ENCODE results near the gene GPR162.
"Not testable (repeated sequence)": the region's sequence is repeated elsewhere in the genome, so short reads cannot be mapped to it uniquely, and the experiment has no call there.

The GPR162 gene

DNA sequence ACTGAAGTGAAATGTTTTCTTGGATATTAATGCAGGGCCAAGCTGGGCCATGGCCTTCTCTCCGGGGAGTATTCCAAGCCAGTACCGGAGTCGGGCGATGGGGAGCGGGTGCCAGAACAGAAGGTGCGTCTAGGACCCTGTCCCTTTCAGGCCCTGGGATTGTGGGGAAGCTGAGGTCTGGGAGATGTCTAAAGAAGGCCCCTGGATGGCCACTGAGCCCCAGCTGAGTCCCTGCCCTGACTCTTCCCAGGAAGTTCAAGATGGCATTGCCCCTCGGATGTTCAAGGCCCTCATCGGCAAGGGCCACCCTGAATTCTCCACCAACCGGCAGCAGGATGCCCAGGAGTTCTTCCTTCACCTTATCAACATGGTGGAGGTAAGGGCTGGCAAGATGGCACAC lies 38.5 kb downstream of the GPR162 start:
- no peak for DNase-seq

- no peak for DNase-seq
Measured at GRCh38 chr12:6860942-6861341, 39.3 kb downstream of the GPR162 start.

GRCh38 chr12:6861391-6861790 lies 39.8 kb downstream of the GPR162 start:
- DNase-seq = no peak

DNA sequence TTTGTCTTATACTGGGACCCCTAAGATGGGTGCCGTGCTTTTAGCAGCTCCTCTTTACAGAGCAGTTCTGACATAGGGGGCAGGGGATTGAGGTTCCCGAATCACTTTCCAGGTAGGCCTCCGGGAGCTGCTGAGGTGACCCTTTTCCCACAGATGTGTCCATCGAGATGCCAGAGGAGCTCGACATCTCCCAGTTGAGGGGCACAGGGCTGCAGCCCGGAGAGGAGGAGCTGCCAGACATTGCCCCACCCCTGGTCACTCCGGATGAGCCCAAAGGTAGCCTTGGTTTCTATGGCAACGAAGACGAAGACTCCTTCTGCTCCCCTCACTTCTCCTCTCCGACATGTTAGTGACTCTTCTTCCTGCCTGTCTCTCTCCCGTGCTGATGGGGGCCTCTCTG lies 41.4 kb downstream of the GPR162 start:
- DNase-seq = no peak

DNA sequence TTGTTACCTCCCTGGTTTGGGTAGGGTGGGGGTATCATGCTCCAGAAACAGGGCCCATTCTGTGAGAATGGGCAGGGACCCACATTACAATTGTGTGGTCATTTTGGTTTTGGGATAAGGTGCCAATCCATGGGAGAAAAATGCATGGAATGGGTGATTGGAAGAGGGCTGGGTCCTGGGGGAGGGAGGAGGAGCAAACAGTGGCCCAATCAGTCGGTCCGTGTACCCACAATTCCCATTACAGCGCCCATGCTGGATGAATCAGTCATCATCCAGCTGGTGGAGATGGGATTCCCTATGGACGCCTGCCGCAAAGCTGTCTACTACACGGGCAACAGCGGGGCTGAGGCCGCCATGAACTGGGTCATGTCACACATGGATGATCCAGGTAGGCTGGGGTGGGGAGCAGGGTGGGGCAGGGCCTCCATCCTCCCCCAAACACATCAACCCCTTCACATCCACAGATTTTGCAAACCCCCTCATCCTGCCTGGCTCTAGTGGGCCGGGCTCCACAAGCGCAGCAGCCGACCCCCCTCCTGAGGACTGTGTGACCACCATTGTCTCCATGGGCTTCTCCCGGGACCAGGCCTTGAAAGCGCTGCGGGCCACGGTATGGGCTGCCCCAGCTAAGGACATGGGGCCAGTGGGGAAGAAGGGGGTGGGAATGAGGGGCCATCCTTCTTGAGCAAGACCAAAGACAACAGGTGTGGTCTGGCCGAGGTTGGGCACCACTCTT lies 42.1 kb downstream of the GPR162 start:
- DNase-seq = no peak

DNA sequence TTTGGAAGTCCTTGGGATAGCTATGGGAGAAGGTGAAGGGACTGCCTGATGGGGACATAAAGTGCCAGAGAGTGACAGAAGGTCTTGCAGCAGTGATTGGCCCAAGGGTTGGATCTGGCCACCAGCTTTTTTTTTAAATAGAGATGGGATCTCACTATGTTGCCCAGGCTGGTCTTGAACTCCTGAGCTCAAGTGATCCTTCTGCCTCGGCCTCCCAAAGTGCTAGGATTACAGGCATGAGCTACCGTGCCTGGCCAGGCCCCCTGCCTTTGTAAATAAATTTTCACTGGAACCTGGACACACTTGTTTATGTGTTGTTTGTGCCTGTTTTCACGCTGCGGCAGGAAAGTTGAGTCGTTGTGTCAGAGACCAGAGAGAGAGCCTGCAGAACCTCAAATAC lies 43.7 kb downstream of the GPR162 start:
- DNase-seq = not testable (repeated sequence)

DNA sequence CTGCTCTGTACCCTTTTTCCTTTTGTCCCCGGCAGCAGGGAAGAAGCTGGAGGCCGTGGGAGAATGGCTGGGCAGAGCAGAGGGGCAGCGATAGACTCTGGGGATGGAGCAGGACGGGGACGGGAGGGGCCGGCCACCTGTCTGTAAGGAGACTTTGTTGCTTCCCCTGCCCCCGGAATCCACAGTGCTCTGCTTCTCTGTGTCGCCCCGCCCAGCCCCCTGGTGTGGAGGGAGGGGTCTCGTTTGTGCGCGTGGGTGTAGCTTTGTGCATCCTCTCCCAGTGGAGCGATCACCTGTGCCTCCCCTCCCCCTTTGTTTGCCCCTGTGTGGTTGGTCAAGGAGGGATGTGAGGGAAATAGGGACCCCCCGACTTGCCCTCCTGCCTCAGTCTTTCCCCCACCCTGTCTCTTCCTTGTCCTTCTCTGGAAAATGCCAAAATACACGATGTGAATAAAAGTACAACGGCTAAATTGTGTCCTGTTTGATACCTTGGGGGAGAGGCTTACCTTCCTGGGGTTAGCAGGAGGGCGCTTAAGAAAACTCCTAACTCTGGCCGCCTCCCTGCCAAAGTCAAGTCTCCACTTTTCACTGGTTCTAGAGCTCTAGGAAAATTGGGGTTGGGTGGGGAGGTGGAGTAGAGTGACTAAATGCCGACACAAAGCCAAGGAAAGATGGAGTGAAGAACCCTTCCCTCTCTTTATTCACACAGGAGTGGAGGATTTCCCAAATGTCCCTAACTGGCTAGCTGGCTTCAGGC lies 44.7 kb downstream of the GPR162 start:
- no peak for DNase-seq

DNA sequence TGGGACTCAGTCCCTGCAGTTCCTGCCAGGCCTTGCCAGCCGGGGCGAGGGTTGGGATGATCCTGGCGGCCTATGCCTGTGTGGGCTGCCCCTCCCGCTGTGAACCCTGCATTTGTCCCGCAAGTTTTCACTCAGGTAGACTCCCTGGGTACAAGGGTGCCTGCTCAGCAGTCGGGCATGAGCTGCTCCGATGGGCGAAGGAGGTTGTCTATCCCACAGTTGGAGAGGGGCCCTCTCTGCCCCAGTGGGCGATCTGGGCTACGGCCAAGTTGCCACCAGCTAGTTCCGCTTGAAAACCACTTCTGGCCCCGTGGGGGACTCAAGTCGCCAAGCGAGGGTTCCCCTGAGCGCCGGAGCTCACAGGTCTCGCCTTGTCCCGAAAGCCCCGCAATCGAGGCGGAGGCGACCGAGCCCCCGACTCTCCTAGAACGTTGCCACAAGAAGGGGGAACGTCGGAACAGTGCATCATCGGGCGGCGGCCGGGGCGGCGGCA lies 45.3 kb downstream of the GPR162 start:
- DNase-seq = no peak

DNA sequence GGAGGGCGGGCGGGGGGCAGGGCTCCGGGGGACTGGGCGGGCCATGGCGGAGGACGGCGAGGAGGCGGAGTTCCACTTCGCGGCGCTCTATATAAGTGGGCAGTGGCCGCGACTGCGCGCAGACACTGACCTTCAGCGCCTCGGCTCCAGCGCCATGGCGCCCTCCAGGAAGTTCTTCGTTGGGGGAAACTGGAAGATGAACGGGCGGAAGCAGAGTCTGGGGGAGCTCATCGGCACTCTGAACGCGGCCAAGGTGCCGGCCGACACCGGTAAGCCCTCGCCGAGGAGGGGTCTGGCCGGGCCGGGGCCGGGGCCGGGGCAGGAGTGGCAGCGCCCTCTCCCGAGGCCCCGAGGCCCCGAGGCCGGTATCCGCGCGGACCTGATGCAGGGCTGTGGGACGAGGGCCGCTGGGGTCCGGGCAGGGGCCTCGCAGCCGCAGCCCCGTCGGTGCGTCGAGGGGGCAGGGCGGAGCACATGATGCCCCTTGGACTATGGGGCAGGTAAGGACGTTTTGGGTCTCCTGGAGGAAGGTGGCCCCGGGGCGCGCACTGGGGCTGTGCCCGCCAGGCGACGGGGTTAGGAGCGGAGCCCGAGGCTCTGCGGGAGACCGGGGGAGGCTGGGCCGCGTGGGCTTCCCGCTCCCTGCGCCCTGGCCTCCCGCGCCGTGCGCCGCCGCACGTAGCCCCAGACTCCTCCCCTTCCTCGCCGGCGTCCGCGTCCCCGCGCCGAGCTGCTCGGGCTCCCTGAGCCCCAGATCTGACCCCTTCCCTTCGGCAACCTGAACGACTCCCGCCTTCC lies 46.0 kb downstream of the GPR162 start, which contains the start of gene TPI1:
TPI1 (plus strand) TSS at position 119 of the 798 bp plus-strand sequence; CDS start at position 155, 36 bp downstream.
- DNase-seq = peak; percentile 48

GRCh38 chr12:6868211-6869048 lies 46.8 kb downstream of the GPR162 start:
- no peak for DNase-seq

DNA sequence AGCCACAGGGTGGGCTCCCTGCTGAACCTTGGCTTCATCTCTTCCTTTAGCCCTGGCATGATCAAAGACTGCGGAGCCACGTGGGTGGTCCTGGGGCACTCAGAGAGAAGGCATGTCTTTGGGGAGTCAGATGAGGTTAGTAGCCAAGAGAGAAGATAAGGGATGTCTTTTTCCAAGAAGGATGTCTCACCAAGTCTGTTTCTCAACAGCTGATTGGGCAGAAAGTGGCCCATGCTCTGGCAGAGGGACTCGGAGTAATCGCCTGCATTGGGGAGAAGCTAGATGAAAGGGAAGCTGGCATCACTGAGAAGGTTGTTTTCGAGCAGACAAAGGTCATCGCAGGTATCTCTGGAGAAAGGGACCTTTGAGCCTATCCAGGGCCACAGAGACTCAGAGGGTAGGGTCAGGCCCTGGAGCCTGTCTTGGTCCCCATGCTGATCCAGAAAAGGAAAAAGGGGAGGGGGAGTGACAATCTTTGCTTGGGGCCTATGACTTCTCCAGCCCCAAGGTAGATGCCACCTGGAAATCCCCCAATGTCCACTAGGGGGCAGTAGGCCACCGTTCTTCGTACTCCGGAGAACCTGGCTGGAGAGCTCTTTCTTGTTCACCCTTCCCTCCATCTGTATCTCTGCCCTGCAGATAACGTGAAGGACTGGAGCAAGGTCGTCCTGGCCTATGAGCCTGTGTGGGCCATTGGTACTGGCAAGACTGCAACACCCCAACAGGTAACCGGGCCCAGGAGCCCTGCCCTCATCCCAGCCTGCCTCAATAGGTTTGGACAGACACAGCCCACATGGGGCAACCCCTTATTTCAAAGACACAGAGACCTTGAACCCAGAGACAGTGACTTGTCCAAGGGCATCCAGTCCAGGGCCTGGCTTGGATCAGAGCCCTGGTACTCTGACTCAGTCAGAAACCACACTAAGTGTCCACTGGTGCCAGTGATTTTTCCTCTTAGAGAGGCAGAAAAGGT lies 47.7 kb downstream of the GPR162 start:
- DNase-seq = peak; percentile 27

GRCh38 chr12:6870304-6870703 lies 48.7 kb downstream of the GPR162 start:
- DNase-seq = not testable (repeated sequence)

DNA sequence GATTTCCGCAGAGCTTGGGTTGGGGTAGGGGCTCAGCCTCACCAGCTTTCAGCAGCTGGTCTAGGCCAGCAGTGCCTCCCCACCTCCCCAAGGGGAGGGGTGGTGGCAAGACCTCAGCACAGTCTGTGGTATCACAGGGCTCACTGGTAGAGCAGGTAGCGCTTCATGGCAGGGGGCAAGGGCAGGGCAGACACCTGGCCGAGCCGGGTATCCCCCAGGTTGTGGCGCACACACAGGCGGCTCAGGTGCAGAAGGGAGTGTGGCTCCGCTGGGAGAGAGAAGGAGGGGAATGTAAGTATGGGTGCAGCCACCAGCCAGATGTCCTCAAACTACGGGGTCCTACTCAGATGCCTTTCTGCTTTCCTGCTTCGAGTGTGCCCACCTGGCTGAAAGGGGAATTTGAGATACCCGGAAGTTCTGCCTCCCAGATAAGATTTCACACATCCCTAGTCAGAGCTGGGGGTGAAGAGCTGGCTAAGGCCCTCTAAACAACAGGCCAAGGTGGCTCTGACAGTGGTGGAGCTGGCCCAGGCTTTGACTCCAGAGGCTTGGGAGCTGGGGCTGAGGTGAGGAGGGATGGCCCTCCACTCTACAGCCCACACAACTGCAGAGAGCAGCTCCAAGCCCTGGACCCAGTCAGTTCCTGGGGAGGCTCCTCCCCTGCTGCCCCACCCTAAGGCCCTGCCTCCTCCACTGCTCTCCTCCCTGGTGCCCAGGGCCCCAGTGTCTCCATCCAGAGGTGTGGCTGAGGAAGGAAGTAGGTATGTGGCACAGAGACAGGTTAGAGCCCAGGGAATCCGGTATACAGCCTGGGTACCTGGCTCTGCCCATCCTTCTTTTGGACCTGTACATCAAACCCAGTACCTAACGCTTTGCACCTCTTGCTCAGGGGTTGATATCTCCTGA lies 49.7 kb downstream of the GPR162 start:
- no peak for DNase-seq

DNA sequence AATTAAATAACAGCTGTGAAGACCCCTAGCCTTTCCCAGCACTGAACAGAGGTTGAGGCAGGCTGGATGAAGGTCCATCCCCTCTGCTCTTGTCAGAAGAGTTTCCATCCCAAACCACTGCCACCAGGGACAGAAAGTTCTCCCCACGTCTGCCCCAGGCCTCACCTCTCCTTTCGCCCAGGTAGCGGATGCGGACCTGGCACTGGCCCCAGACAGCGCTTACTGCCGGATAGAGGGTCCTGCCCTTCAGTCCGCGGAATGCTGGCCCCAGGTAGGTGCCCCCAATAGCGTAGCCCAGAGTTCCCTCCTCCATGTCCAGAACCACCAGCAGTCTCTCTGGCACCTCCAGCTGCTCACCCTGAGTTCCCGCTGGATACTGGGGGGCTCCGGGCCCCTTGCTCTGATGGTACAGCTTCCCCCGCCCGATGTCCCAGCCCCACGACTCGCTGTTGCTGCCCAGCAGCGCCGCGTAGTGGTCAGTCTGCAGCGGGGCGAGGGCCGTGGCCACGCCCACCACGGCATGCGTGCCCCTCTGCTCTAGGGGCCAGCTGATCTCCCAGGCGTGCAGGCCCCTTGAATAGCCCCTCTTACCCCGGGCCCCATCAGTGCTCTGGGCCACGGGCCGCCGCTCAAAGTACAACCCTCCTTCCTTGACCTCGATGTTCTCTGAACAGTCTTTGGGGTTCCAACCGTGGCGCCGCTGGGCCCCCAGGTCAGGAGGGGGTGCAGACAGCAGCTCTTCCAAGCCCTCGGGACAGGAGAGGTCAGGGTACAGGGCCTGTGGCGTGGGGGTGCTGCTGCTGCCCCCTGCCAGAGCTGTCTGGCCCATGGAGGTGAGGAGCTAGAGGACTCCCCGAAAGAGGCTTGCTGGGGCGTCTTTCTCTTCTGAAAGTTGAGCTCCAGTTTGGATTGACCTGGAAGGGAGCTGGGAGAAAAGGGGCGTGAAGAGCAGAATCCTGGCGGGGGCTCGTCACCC lies 50.7 kb downstream of the GPR162 start:
- peak; percentile 34 for DNase-seq

DNA sequence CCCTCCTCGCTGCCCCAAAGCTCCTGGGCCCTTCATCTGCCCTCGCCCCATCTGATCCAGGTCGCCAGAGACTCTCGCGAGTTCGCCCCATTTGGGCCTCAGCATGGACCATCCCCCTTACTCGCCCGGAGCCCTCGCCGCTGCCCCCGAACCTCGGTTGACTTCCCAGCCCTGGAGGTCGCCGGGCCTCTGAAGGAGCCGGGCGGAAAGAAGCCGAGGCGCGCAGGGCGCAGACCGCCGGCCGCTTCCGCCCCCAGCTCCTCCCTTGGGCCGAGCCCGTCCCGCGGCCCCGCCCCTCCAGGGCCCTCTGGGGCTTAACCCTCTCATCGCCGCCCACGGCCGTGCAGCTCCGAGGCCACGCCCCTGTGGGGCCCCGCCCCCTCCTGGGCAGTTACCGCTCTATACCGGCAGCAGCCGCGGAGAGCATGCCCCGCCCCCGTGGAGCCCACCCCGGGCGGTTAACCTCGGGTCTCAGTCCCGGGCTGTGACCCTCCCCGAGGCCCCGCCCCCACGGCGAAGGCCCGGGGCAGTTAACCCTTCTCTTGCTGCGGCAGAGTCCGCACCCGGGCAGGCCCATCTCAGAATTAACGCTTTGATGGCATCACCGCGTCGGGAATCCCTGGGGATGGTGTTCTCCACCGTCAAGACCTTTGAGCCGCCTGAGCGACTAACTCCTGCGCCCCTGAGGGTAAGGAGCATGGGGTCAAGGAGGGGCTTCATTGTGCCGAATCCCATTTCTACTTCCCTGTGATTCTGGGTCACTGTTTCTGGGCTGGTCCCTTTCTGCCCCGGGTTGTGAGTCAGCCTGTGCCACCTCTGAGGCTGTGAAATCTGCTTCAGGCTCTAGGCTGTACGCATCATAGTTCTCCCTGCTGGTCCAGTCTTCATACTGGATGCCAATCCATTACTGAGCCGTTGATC lies 51.7 kb downstream of the GPR162 start, which contains the start of gene SPSB2:
SPSB2 (minus strand) TSS at position 210 of the 921 bp plus-strand sequence. CDS start 402 bp downstream, outside the sequence.
- peak; percentile 74 for DNase-seq

- DNase-seq = not testable (repeated sequence)
Measured at GRCh38 chr12:6874015-6874368, 52.4 kb downstream of the GPR162 start.
